Measurements from ENCODE around the gene TRIM29.

TRIM29 gene, protein sequence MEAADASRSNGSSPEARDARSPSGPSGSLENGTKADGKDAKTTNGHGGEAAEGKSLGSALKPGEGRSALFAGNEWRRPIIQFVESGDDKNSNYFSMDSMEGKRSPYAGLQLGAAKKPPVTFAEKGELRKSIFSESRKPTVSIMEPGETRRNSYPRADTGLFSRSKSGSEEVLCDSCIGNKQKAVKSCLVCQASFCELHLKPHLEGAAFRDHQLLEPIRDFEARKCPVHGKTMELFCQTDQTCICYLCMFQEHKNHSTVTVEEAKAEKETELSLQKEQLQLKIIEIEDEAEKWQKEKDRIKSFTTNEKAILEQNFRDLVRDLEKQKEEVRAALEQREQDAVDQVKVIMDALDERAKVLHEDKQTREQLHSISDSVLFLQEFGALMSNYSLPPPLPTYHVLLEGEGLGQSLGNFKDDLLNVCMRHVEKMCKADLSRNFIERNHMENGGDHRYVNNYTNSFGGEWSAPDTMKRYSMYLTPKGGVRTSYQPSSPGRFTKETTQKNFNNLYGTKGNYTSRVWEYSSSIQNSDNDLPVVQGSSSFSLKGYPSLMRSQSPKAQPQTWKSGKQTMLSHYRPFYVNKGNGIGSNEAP

DNA sequence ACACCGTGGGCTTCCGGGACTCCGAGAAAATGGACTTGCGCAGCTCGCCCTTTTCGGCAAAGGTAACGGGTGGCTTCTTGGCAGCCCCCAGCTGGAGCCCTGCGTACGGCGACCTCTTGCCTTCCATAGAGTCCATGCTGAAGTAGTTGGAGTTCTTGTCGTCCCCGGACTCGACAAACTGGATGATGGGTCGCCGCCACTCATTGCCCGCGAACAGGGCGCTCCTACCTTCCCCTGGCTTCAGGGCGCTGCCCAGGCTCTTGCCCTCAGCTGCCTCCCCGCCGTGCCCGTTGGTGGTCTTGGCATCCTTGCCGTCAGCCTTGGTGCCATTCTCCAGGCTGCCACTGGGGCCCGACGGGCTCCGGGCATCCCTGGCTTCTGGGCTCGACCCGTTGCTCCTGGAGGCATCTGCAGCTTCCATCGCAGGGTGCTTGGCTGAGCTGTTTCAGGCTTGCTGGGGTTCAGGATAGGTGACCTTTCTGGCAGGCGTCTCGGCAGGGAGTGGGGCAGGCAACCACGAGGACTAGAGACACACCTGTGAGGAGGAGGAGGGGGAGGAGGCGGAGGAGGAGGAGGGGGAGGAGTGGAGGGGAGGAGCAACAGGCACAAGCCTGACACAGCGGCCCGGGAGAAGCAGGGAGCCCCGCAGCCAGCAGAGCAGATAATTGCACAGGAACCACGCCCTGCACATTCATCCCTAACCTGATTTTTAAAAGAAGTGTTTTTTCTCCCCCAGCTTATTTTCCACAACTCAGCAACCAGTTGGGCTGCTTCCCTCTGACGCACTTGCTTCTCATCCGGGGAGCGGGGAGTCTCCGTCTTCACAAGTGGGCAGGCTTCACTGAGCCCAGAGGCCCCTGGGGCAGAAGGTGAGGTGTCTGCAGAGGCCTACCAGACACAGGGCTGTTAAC is at the start of gene TRIM29:
TSS of gene TRIM29 (minus strand) at position 503 of the 911 bp plus-strand sequence. CDS start at position 421, 82 bp downstream.
- TF ChIP-seq, protein P1, sequence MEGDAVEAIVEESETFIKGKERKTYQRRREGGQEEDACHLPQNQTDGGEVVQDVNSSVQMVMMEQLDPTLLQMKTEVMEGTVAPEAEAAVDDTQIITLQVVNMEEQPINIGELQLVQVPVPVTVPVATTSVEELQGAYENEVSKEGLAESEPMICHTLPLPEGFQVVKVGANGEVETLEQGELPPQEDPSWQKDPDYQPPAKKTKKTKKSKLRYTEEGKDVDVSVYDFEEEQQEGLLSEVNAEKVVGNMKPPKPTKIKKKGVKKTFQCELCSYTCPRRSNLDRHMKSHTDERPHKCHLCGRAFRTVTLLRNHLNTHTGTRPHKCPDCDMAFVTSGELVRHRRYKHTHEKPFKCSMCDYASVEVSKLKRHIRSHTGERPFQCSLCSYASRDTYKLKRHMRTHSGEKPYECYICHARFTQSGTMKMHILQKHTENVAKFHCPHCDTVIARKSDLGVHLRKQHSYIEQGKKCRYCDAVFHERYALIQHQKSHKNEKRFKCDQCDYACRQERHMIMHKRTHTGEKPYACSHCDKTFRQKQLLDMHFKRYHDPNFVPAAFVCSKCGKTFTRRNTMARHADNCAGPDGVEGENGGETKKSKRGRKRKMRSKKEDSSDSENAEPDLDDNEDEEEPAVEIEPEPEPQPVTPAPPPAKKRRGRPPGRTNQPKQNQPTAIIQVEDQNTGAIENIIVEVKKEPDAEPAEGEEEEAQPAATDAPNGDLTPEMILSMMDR (IDR thresholded peaks at IDR 0.05; ENCODE audit: insufficient read depth, low read depth, low read length, missing control alignments), result no peak
- no peak within 1 kb of the TSS for H3K4me3 ChIP-seq (ENCODE audit: low read depth, low read length)
- DNase-seq (ENCODE audit: low read depth), result no peak

DNA sequence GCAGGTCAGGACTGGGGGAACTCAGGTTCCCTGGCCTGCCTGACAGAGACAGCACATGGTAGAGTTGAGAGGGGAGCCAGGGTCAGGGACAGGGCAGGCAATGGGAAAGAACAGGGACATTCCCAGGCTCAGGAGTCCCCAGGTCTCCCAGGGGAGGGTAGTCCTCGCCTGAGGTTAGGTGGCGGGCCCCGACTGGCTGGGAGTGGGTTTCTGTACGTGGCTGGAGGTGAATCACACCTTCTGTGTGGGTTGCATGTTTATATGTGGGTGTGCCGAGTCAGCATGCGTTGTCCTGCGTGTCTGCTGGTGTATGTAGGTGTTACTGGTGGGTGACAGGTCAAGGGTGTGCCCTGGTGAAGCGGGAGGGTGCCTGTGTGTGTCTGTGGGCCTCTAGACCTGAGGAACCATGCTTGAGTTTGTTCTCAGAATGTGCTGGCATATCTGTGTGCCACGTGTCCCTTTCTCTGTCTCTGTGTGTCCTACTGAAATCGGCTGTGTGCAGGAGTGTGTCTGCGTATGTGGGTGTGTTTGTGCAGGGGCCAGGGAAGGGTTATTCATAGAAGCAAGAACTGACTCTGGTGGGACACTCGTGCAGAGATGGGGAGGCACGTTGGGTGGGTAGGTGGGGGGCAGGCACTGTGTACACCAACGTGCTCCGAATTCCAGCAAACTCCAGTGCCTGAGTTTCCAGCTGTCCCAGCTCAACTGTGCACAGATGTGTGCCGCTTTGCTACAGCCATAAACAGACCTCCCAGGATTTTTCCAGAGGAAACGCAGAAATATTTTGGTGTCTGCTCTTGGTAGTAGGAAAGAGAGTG is 49.1 kb upstream of the TRIM29 start:
- peak; percentile 59 for DNase-seq (ENCODE audit: low read depth)
- TF ChIP-seq, protein P1 (IDR thresholded peaks at IDR 0.05; ENCODE audit: insufficient read depth, low read depth, low read length, missing control alignments), result no peak
- no peak overlapping the region for H3K4me3 ChIP-seq (ENCODE audit: low read depth, low read length)

DNA sequence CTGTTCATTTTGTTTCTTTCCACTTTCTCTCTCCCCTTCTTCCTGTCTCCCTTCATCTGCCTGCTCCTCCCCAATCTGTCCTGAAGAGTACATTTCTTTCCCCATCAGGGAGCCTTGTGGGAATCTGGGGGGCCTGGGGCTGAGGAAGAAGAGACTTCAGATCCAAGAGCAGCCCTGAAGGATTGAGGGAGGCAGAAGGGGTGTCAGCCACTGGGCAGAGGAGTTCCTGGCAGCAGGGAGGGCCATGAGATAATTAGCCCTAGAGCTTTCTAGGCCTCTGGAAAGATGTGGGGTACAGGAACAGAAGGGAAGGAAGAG is 48.5 kb upstream of the TRIM29 start:
- no peak overlapping the region for H3K4me3 ChIP-seq (ENCODE audit: low read depth, low read length)
- DNase-seq (ENCODE audit: low read depth), result no peak
- TF ChIP-seq, protein P1 (IDR thresholded peaks at IDR 0.05; ENCODE audit: insufficient read depth, low read depth, low read length, missing control alignments), result no peak

DNA sequence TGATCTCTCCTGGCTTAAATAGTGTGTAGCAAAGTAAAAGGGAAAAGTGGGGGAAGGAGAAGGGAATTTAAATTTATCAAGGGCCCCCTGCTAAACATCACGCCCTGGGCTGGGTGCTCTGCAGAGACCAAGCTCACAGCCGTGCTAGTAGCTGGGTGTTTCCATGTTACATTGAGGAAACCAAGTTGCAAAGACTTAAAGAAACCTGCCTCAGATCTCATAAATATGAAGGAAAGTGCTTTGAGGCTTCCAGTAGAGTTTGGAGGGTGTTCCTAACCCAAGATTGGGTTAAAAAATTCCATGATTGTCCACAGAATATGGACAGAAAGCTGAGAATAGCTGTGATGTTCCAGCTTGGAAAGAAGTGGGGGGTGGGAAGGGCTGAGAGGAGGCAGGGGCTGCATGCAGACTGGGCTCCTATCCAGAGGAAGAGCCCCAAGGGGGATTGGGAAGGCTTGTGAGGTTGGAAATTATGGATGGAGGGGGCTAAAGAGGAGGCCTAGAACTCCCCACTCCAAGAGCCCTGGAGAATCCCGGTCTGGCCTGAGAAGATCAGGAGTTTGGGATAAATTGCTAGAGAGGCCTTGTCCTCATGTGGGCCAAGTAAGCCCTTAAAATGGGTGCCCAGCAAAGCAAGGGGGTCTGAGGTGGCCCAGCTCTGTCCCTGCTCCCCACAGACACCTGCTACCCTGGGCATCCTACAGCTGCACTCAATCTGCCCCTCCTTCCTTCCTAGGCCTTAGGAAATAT is 48.0 kb upstream of the TRIM29 start:
- no peak overlapping the region for H3K4me3 ChIP-seq (ENCODE audit: low read depth, low read length)
- TF ChIP-seq, protein P1 (IDR thresholded peaks at IDR 0.05; ENCODE audit: insufficient read depth, low read depth, low read length, missing control alignments), result no peak
- DNase-seq (ENCODE audit: low read depth), result no peak

DNA sequence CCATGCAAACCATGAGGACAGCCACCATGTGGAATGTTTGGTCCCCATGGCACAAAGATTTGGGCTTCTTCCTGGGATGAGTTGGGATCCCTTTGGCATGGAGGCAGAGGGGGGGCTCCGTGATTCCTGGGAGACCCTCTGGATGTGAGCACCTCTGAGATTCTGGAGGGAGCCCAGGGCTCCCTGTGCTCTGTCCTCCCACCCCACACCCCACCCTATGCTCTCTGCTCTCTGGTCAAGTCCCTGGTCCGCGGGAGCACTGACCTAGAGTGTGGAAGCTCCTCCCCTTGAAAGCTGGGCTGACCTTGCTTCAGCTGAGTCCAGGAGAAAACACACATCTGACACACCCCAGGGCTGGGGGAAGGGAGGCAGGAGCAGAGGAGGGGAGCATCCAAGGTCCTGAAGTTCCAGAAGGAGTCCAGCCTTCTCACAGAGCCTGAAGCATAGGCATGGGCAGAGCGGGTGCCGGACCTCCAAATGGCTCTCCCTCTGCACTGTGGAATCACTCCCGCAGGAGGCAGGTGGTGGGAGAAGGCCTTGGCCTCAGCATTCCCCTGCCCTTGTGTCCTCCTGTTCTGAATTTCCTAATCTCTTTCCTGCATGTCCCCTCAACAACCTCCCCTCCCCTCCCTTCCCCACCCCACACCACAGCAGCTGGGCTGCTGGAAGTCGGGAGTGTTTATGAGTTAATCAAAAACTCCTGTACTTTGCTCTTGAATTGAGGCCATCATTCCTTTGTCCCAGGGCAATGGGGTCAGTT is 47.2 kb upstream of the TRIM29 start:
- TF ChIP-seq, protein P1 (IDR thresholded peaks at IDR 0.05; ENCODE audit: insufficient read depth, low read depth, low read length, missing control alignments), result no peak
- H3K4me3 ChIP-seq (ENCODE audit: low read depth, low read length), result no peak overlapping the region
- DNase-seq (ENCODE audit: low read depth), result no peak
